Measurements from ENCODE around the gene PSMA2. TPM values are rescaled to one million over a fixed set of nuclear protein-coding genes. Genes with fewer than 3 reads are reported as not detected.

Gene PSMA2
- polyA plus RNA-seq, 3 donors: 51.8 to 294 (median 283) TPM

DNA sequence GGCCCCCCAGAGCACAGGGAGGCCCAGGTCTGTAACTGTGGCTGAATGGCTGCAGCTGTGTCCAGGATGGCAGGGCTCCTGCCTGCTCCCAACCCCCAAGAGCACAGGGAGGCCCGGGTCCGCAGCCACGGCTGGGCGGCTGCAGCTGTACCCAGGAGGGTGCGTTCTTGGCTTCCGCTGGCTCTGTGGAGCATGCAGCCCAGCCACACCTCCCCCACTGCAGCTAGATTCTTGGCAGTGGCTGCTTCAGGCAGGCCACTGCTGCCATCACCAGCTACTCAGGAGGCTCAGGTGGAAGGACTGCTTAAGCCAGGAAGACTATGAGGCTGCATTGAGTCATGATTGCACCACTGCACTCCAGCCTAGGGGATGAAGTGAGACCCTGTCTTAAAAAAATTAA, 48.0 kb downstream of the PSMA2 start:
- Histone ChIP-seq H3K79me2 (ENCODE audit: insufficient read depth, low read length) (no peaks in the 10 kb centered on the region), H3K4me3 (replicated peaks in 1 of 3; ENCODE audit: low read depth in 2 of 3, low read length in 3 of 3) (no peak overlapping the region), H3K4me2 (replicated peaks; ENCODE audit: extremely low read depth, low read length, poor library complexity, severe bottlenecking) (no peak overlapping the region), H3K4me1 (ENCODE audit: control insufficient read depth in 1 of 2, insufficient read depth in 2 of 2, low read length in 2 of 2) (peaks cover 21 to 24% of the 10 kb centered on the region in 2 donors), H3K9ac (ENCODE audit: insufficient read depth, low read length, poor library complexity, severe bottlenecking) (no peak overlapping the region), H3K9me3 (replicated peaks in 1 of 2; ENCODE audit: control insufficient read depth in 1 of 2, insufficient read depth in 1 of 2, low read length in 2 of 2) (no peaks in the 10 kb centered on the region), H3K27me3 (ENCODE audit: control insufficient read depth in 2 of 2, insufficient read depth in 2 of 2, low read length in 2 of 2) (no peaks in the 10 kb centered on the region), H3K27ac (ENCODE audit: low read depth in 1 of 2, low read length in 2 of 2) (no peak overlapping the region), H3K36me3 (replicated peaks in 1 of 2; ENCODE audit: control insufficient read depth in 1 of 2, insufficient read depth in 2 of 2, low read length in 2 of 2) (no peaks in the 10 kb centered on the region), H2AFZ (ENCODE audit: insufficient read depth, low read depth, low read length, poor library complexity, severe bottlenecking) (no peak overlapping the region), H4K20me1 (ENCODE audit: insufficient read depth, low read length) (no peaks in the 10 kb centered on the region)
- H3K36me3 Mint-ChIP-seq: no peaks in the 10 kb centered on the region
- H3K4me3 Mint-ChIP-seq: no peak overlapping the region
- no peak for DNase-seq
- intact Hi-C loops (cut with micrococcal nuclease): no loop called here
- H3K4me1 Mint-ChIP-seq: peaks cover 24% of the 10 kb centered on the region
- TF ChIP-seq, protein P1, sequence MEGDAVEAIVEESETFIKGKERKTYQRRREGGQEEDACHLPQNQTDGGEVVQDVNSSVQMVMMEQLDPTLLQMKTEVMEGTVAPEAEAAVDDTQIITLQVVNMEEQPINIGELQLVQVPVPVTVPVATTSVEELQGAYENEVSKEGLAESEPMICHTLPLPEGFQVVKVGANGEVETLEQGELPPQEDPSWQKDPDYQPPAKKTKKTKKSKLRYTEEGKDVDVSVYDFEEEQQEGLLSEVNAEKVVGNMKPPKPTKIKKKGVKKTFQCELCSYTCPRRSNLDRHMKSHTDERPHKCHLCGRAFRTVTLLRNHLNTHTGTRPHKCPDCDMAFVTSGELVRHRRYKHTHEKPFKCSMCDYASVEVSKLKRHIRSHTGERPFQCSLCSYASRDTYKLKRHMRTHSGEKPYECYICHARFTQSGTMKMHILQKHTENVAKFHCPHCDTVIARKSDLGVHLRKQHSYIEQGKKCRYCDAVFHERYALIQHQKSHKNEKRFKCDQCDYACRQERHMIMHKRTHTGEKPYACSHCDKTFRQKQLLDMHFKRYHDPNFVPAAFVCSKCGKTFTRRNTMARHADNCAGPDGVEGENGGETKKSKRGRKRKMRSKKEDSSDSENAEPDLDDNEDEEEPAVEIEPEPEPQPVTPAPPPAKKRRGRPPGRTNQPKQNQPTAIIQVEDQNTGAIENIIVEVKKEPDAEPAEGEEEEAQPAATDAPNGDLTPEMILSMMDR (IDR thresholded peaks at IDR 0.05): no peak
- H3K9me3 Mint-ChIP-seq: peaks cover 0 to 2% (median 0%) of the 10 kb centered on the region in 7 donors
- 87% methylated on average over 6 of the region's 6 CpGs for WGBS (ENCODE audit: insufficient coverage)
- no peak overlapping the region for H3K27ac Mint-ChIP-seq
- peaks cover 0 to 3% (median 2%) of the 10 kb centered on the region in 3 donors for H3K27me3 Mint-ChIP-seq (ENCODE audit: low read depth in 3 of 3)

DNA sequence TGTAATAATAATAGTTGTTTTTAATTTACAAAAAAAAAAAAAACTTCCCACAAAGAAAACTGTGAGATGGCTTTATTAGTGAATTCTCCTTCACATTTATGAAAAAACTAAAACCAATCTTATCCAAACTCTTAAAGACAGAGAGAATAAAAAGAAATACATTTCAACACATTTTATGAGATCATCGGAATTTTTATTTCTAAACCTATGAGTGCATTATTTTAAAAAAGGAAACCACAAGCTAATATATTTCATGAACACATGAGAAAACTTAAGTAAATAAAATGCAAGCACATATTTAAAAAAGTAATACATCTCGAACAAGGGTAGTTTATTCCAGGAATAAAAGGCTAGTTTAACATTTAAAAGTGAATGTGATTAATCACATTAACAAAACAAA, 51.6 kb downstream of the PSMA2 start:
- Histone ChIP-seq H3K36me3 (replicated peaks in 1 of 2; ENCODE audit: control insufficient read depth in 1 of 2, insufficient read depth in 2 of 2, low read length in 2 of 2) (no peaks in the 10 kb centered on the region), H3K4me2 (replicated peaks; ENCODE audit: extremely low read depth, low read length, poor library complexity, severe bottlenecking) (no peak overlapping the region), H3K4me3 (replicated peaks in 1 of 3; ENCODE audit: low read depth in 2 of 3, low read length in 3 of 3) (no peak overlapping the region), H2AFZ (ENCODE audit: insufficient read depth, low read depth, low read length, poor library complexity, severe bottlenecking) (no peak overlapping the region), H3K9me3 (replicated peaks in 1 of 2; ENCODE audit: control insufficient read depth in 1 of 2, insufficient read depth in 1 of 2, low read length in 2 of 2) (no peaks in the 10 kb centered on the region), H3K79me2 (ENCODE audit: insufficient read depth, low read length) (no peaks in the 10 kb centered on the region), H3K27ac (ENCODE audit: low read depth in 1 of 2, low read length in 2 of 2) (no peak overlapping the region), H4K20me1 (ENCODE audit: insufficient read depth, low read length) (no peaks in the 10 kb centered on the region), H3K27me3 (ENCODE audit: control insufficient read depth in 2 of 2, insufficient read depth in 2 of 2, low read length in 2 of 2) (no peaks in the 10 kb centered on the region), H3K9ac (ENCODE audit: insufficient read depth, low read length, poor library complexity, severe bottlenecking) (no peak overlapping the region), H3K4me1 (ENCODE audit: control insufficient read depth in 1 of 2, insufficient read depth in 2 of 2, low read length in 2 of 2) (peaks cover 17 to 25% of the 10 kb centered on the region in 2 donors)
- intact Hi-C loops (cut with micrococcal nuclease): no loop called here
- peaks cover 20% of the 10 kb centered on the region for H3K4me1 Mint-ChIP-seq
- WGBS (ENCODE audit: insufficient coverage): no CpG with 5 or more reads among the region's 2 CpGs
- peaks cover 0 to 2% (median 2%) of the 10 kb centered on the region in 3 donors for H3K27me3 Mint-ChIP-seq (ENCODE audit: low read depth in 3 of 3)
- H3K4me3 Mint-ChIP-seq: no peak overlapping the region
- H3K36me3 Mint-ChIP-seq: no peaks in the 10 kb centered on the region
- TF ChIP-seq, protein P1 (IDR thresholded peaks at IDR 0.05): no peak
- no peak for DNase-seq
- no peak overlapping the region for H3K27ac Mint-ChIP-seq
- peaks cover 0 to 2% (median 0%) of the 10 kb centered on the region in 7 donors for H3K9me3 Mint-ChIP-seq
